ENCODE measurements around the gene C9.
"Not testable (repeated sequence)": the region's sequence is repeated elsewhere in the genome, so short reads cannot be mapped to it uniquely, and the experiment has no call there.

The C9 gene

DNA sequence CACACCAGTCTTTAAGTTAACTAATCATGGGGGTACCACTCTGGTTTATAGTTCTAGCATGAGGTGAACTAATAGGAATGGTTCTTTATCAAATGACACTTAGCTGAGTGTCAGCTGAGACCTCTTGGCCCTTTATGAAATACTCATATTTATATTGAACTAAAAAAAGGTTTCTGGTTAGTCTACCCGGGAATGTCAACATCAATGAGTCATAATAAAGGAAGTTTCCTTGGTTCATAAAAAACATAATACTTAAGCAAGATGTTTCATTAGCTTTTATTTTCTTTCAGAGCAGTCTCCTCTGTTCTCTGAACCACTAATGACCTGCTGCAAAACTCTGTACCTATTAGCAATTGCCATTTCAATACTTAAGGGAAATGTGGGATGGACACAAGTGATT is 46.8 kb upstream of the C9 start:
- no peaks in the 10 kb centered on the region for H3K4me1 ChIP-seq (ENCODE audit: control insufficient read depth in 1 of 2, insufficient read depth in 2 of 2, low read length in 2 of 2)
- H3K4ac ChIP-seq (ENCODE audit: low read depth, low read length) = no peak overlapping the region
- no peak overlapping the region for H4K8ac ChIP-seq (ENCODE audit: low read depth, low read length)
- H2AFZ ChIP-seq (ENCODE audit: insufficient read depth, low read length, poor library complexity) = no peak overlapping the region
- no peak overlapping the region for H2AK5ac ChIP-seq (ENCODE audit: low read length)
- no peak overlapping the region for H3K27ac ChIP-seq (ENCODE audit: low read depth, low read length)
- no peak overlapping the region for H3K9ac ChIP-seq (ENCODE audit: low read length)
- H2BK120ac ChIP-seq (ENCODE audit: insufficient read depth, low read length, poor library complexity) = no peak overlapping the region
- no peak overlapping the region for H3K4me2 ChIP-seq (ENCODE audit: low read length)
- WGBS (ENCODE audit: extremely low coverage, insufficient coverage, insufficient read length) = no CpG with 5 or more reads among the region's 1 CpG
- H3K23ac ChIP-seq (ENCODE audit: low read length) = no peak overlapping the region
- H2BK12ac ChIP-seq (ENCODE audit: low read length) = no peak overlapping the region
- no peak overlapping the region for H4K12ac ChIP-seq (ENCODE audit: low read depth, low read length)
- no peak overlapping the region for H3K14ac ChIP-seq (ENCODE audit: low read length)
- no peak overlapping the region for H3K4me3 ChIP-seq (ENCODE audit: low read depth, low read length)
- H2BK5ac ChIP-seq (ENCODE audit: low read depth, low read length, poor library complexity) = no peak overlapping the region
- H3K9me3 ChIP-seq (ENCODE audit: insufficient read depth, low read depth, low read length) = no peaks in the 10 kb centered on the region
- no peak overlapping the region for H4K91ac ChIP-seq (ENCODE audit: low read depth, low read length)
- no peak overlapping the region for H3K18ac ChIP-seq (ENCODE audit: low read length)
- DNase-seq = no peak
- no peaks in the 10 kb centered on the region for H3K79me2 ChIP-seq (ENCODE audit: control insufficient read depth, insufficient read depth, low read length, poor library complexity)
- no peaks in the 10 kb centered on the region for H3K27me3 ChIP-seq (ENCODE audit: insufficient read depth, low read length)
- no peaks in the 10 kb centered on the region for H3K79me1 ChIP-seq (ENCODE audit: low read length)
- H3K36me3 ChIP-seq (ENCODE audit: control insufficient read depth in 1 of 2, insufficient read depth in 2 of 2, low read length in 2 of 2) = no peaks in the 10 kb centered on the region

DNA sequence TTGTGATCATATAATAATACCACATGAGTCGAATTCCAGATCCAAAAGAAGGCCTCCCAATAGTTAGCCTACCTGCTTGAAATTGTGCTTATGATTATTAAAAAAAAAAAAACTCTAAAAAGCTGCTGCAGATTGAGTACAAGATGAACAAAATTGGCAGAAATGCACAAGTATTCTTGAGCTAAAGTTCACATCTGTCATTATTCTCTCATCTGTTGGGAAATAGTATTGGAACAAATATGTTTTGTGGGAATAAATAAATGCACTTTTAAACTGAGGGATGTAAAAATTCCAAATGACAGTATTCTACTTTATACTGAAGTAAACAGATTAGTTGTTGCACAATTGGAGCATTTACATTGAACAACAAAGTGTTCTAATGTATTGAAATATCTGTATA is 44.7 kb upstream of the C9 start:
- Histone ChIP-seq H2BK12ac (ENCODE audit: low read length) (no peak overlapping the region), H3K18ac (ENCODE audit: low read length) (no peak overlapping the region), H2BK5ac (ENCODE audit: low read depth, low read length, poor library complexity) (no peak overlapping the region), H4K12ac (ENCODE audit: low read depth, low read length) (no peak overlapping the region), H4K8ac (ENCODE audit: low read depth, low read length) (no peak overlapping the region), H2AK5ac (ENCODE audit: low read length) (no peak overlapping the region), H2BK120ac (ENCODE audit: insufficient read depth, low read length, poor library complexity) (no peak overlapping the region), H3K14ac (ENCODE audit: low read length) (no peak overlapping the region), H2AFZ (ENCODE audit: insufficient read depth, low read length, poor library complexity) (no peak overlapping the region), H4K91ac (ENCODE audit: low read depth, low read length) (no peak overlapping the region), H3K79me2 (ENCODE audit: control insufficient read depth, insufficient read depth, low read length, poor library complexity) (no peaks in the 10 kb centered on the region), H3K27ac (ENCODE audit: low read depth, low read length) (no peak overlapping the region), H3K9me3 (ENCODE audit: insufficient read depth, low read depth, low read length) (no peaks in the 10 kb centered on the region), H3K4me3 (ENCODE audit: low read depth, low read length) (no peak overlapping the region), H3K79me1 (ENCODE audit: low read length) (no peaks in the 10 kb centered on the region), H3K9ac (ENCODE audit: low read length) (no peak overlapping the region), H3K4me1 (ENCODE audit: control insufficient read depth in 1 of 2, insufficient read depth in 2 of 2, low read length in 2 of 2) (peaks cover 0 to 2% of the 10 kb centered on the region in 2 experiments), H3K4ac (ENCODE audit: low read depth, low read length) (no peak overlapping the region), H3K23ac (ENCODE audit: low read length) (no peak overlapping the region), H3K27me3 (ENCODE audit: insufficient read depth, low read length) (no peaks in the 10 kb centered on the region), H3K4me2 (ENCODE audit: low read length) (no peak overlapping the region), H3K36me3 (ENCODE audit: control insufficient read depth in 1 of 2, insufficient read depth in 2 of 2, low read length in 2 of 2) (no peaks in the 10 kb centered on the region)
- WGBS (ENCODE audit: extremely low coverage, insufficient coverage, insufficient read length) = no CpG with 5 or more reads among the region's 1 CpG
- no peak for DNase-seq

DNA sequence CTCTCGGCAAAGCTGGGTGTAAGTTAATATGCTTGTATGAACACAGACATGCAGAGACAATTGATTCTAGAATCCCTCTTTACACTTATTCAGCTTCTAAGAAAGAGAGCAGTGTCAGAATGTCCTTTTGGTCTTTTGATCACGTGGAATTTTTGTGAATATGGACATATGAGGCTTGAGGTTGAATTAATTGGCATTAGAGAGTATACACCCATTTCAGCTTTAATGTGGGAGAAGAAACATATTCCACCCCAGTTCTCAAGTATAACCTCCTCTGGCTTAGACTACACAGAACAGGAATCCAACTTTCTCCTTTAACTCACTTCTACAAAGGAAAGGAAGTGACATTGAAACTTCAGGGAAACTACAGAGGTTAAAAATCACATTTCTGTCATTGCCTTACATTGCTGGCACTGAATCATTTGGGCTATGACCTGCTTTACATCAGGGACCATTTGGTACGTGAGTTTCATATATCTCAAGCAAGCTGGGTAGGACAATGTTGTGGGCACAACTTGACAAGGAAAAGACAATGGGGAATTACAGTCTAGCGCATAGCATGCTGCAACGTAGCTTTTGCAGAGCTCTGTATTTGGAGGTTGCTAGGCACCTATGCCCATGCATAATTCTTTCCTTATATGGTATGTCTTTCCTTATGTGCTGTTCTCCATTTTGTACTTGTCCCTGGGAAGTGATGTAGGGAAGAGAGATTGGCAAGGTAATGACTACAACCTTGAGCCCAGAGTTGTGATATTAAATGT is 41.0 kb upstream of the C9 start:
- no peak overlapping the region for H3K23ac ChIP-seq (ENCODE audit: low read length)
- H3K27ac ChIP-seq (ENCODE audit: low read depth, low read length) = no peak overlapping the region
- H3K4me2 ChIP-seq (ENCODE audit: low read length) = no peak overlapping the region
- DNase-seq = no peak
- H3K4ac ChIP-seq (ENCODE audit: low read depth, low read length) = no peak overlapping the region
- H3K4me3 ChIP-seq (ENCODE audit: low read depth, low read length) = no peak overlapping the region
- no peaks in the 10 kb centered on the region for H3K9me3 ChIP-seq (ENCODE audit: insufficient read depth, low read depth, low read length)
- H3K36me3 ChIP-seq (ENCODE audit: control insufficient read depth in 1 of 2, insufficient read depth in 2 of 2, low read length in 2 of 2) = no peaks in the 10 kb centered on the region
- H4K91ac ChIP-seq (ENCODE audit: low read depth, low read length) = no peak overlapping the region
- no peak overlapping the region for H4K8ac ChIP-seq (ENCODE audit: low read depth, low read length)
- no CpG with 5 or more reads among the region's 5 CpGs for WGBS (ENCODE audit: extremely low coverage, insufficient coverage, insufficient read length)
- no peaks in the 10 kb centered on the region for H3K79me1 ChIP-seq (ENCODE audit: low read length)
- H2BK120ac ChIP-seq (ENCODE audit: insufficient read depth, low read length, poor library complexity) = no peak overlapping the region
- no peak overlapping the region for H2AFZ ChIP-seq (ENCODE audit: insufficient read depth, low read length, poor library complexity)
- H2BK12ac ChIP-seq (ENCODE audit: low read length) = no peak overlapping the region
- no peaks in the 10 kb centered on the region for H3K27me3 ChIP-seq (ENCODE audit: insufficient read depth, low read length)
- no peak overlapping the region for H2BK5ac ChIP-seq (ENCODE audit: low read depth, low read length, poor library complexity)
- H2AK5ac ChIP-seq (ENCODE audit: low read length) = no peak overlapping the region
- no peak overlapping the region for H4K12ac ChIP-seq (ENCODE audit: low read depth, low read length)
- H3K4me1 ChIP-seq (ENCODE audit: control insufficient read depth in 1 of 2, insufficient read depth in 2 of 2, low read length in 2 of 2) = peaks cover 0 to 6% of the 10 kb centered on the region in 2 experiments
- H3K79me2 ChIP-seq (ENCODE audit: control insufficient read depth, insufficient read depth, low read length, poor library complexity) = no peaks in the 10 kb centered on the region
- no peak overlapping the region for H3K14ac ChIP-seq (ENCODE audit: low read length)
- no peak overlapping the region for H3K18ac ChIP-seq (ENCODE audit: low read length)
- H3K9ac ChIP-seq (ENCODE audit: low read length) = no peak overlapping the region

DNA sequence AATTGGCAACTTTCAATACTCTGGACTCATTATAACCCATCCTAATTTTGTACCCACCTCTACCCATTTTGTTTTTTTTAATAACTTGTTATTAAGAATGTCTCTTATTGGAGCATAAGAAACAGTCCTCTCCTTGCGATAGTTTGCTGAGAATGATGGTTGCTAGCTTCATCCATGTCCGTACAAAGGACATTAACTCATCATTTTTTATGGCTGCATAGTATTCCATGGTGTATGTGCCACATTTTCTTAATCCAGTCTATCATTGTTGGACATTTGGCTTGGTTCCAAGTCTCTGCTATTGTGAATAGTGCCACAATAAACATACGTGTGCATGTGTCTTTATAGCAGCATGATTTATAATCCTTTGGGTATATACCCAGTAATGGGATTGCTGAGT is 39.5 kb upstream of the C9 start:
- H3K4me3 ChIP-seq (ENCODE audit: low read depth, low read length); H3K9me3 ChIP-seq (ENCODE audit: insufficient read depth, low read depth, low read length); H3K14ac ChIP-seq (ENCODE audit: low read length); H2BK120ac ChIP-seq (ENCODE audit: insufficient read depth, low read length, poor library complexity); H4K8ac ChIP-seq (ENCODE audit: low read depth, low read length); H3K27ac ChIP-seq (ENCODE audit: low read depth, low read length); H3K9ac ChIP-seq (ENCODE audit: low read length); H4K91ac ChIP-seq (ENCODE audit: low read depth, low read length); DNase-seq; H4K12ac ChIP-seq (ENCODE audit: low read depth, low read length); H2BK12ac ChIP-seq (ENCODE audit: low read length); H3K36me3 ChIP-seq (ENCODE audit: control insufficient read depth in 1 of 2, insufficient read depth in 2 of 2, low read length in 2 of 2); H2AFZ ChIP-seq (ENCODE audit: insufficient read depth, low read length, poor library complexity); H3K4me1 ChIP-seq (ENCODE audit: control insufficient read depth in 1 of 2, insufficient read depth in 2 of 2, low read length in 2 of 2); H2AK5ac ChIP-seq (ENCODE audit: low read length); H3K79me1 ChIP-seq (ENCODE audit: low read length); H3K79me2 ChIP-seq (ENCODE audit: control insufficient read depth, insufficient read depth, low read length, poor library complexity); H3K18ac ChIP-seq (ENCODE audit: low read length); H3K27me3 ChIP-seq (ENCODE audit: insufficient read depth, low read length); H2BK5ac ChIP-seq (ENCODE audit: low read depth, low read length, poor library complexity); H3K4ac ChIP-seq (ENCODE audit: low read depth, low read length); H3K4me2 ChIP-seq (ENCODE audit: low read length); H3K23ac ChIP-seq (ENCODE audit: low read length): not testable (repeated sequence)
- WGBS (ENCODE audit: extremely low coverage, insufficient coverage, insufficient read length) = no CpG with 5 or more reads among the region's 3 CpGs
